ENCODE measurements around the gene DRC3. TPM values are rescaled to one million over a fixed set of nuclear protein-coding genes. Genes with fewer than 3 reads are reported as not detected.

The DRC3 gene
- total and polyA plus RNA-seq, 2 experiments from 2014 or later, result 1.1 to 1.8 TPM

GRCh38 chr17:18006495-18007239 is 34.0 kb downstream of the DRC3 start:
- no peak overlapping the region for H3K4me3 ChIP-seq
- no peaks in the 10 kb centered on the region for H3K4me1 ChIP-seq (ENCODE audit: insufficient read depth)
- H3K79me2 ChIP-seq, result no peaks in the 10 kb centered on the region
- no peak for DNase-seq (ENCODE audit: low spot score)
- no peaks in the 10 kb centered on the region for H3K9me3 ChIP-seq (ENCODE audit: low read depth)
- no peaks in the 10 kb centered on the region for H3K9me2 ChIP-seq (replicated peaks; ENCODE audit: insufficient read depth)
- TF ChIP-seq EZH2 (IDR thresholded peaks at IDR 0.05; ENCODE audit: borderline replicate concordance) (no peak), EZH2phosphoT487 (IDR thresholded peaks at IDR 0.05; ENCODE audit: low read depth, severe bottlenecking, unreplicated experiment) (no peak), CTCF (IDR thresholded peaks at IDR 0.05; ENCODE audit: poor library complexity) (no peak)
- 74% methylated on average over 30 of the region's 31 CpGs for WGBS (ENCODE audit: low lambda C conversion rate, missing lambda C conversion rate)
- no peaks in the 10 kb centered on the region for H4K20me1 ChIP-seq (ENCODE audit: insufficient read depth, poor library complexity, severe bottlenecking)
- H3K4me2 ChIP-seq, result no peak overlapping the region
- no peaks in the 10 kb centered on the region for H3K27me3 ChIP-seq
- no peaks in the 10 kb centered on the region for H3K36me3 ChIP-seq (replicated peaks; ENCODE audit: insufficient read depth, low read depth)
- no peak overlapping the region for H3K27ac ChIP-seq
- H2AFZ ChIP-seq, result no peak overlapping the region

GRCh38 chr17:18008496-18009268 is 36.0 kb downstream of the DRC3 start:
- TF ChIP-seq CTCF (IDR thresholded peaks at IDR 0.05; ENCODE audit: poor library complexity) (no peak), EZH2phosphoT487 (IDR thresholded peaks at IDR 0.05; ENCODE audit: low read depth, severe bottlenecking, unreplicated experiment) (no peak), EZH2 (IDR thresholded peaks at IDR 0.05; ENCODE audit: borderline replicate concordance) (no peak)
- H2AFZ ChIP-seq, result no peak overlapping the region
- WGBS (ENCODE audit: low lambda C conversion rate, missing lambda C conversion rate), result 75% methylated on average over 5 of the region's 5 CpGs
- no peak overlapping the region for H3K27ac ChIP-seq
- H3K79me2 ChIP-seq, result no peaks in the 10 kb centered on the region
- no peak for DNase-seq (ENCODE audit: low spot score)
- no peaks in the 10 kb centered on the region for H4K20me1 ChIP-seq (ENCODE audit: insufficient read depth, poor library complexity, severe bottlenecking)
- H3K4me3 ChIP-seq, result no peak overlapping the region
- no peaks in the 10 kb centered on the region for H3K36me3 ChIP-seq (replicated peaks; ENCODE audit: insufficient read depth, low read depth)
- H3K9me2 ChIP-seq (replicated peaks; ENCODE audit: insufficient read depth), result no peaks in the 10 kb centered on the region
- H3K27me3 ChIP-seq, result no peaks in the 10 kb centered on the region
- H3K4me1 ChIP-seq (ENCODE audit: insufficient read depth), result no peaks in the 10 kb centered on the region
- H3K4me2 ChIP-seq, result no peak overlapping the region
- H3K9me3 ChIP-seq (ENCODE audit: low read depth), result no peaks in the 10 kb centered on the region

GRCh38 chr17:18009609-18010420 is 37.2 kb downstream of the DRC3 start:
- Histone ChIP-seq H3K27me3 (no peaks in the 10 kb centered on the region), H3K36me3 (replicated peaks; ENCODE audit: insufficient read depth, low read depth) (no peaks in the 10 kb centered on the region), H3K9me2 (replicated peaks; ENCODE audit: insufficient read depth) (no peaks in the 10 kb centered on the region), H3K9me3 (ENCODE audit: low read depth) (no peaks in the 10 kb centered on the region), H4K20me1 (ENCODE audit: insufficient read depth, poor library complexity, severe bottlenecking) (no peaks in the 10 kb centered on the region), H3K4me1 (ENCODE audit: insufficient read depth) (no peaks in the 10 kb centered on the region), H2AFZ (no peak overlapping the region), H3K79me2 (no peaks in the 10 kb centered on the region), H3K4me2 (no peak overlapping the region), H3K4me3 (no peak overlapping the region), H3K27ac (no peak overlapping the region)
- WGBS (ENCODE audit: low lambda C conversion rate, missing lambda C conversion rate), result 89% methylated on average over 8 of the region's 8 CpGs
- TF ChIP-seq CTCF (IDR thresholded peaks at IDR 0.05; ENCODE audit: poor library complexity) (no peak), EZH2phosphoT487 (IDR thresholded peaks at IDR 0.05; ENCODE audit: low read depth, severe bottlenecking, unreplicated experiment) (no peak), EZH2 (IDR thresholded peaks at IDR 0.05; ENCODE audit: borderline replicate concordance) (no peak)
- no peak for DNase-seq (ENCODE audit: low spot score)
